Neural cell (in vitro differentiated cells): Measurements from ENCODE around the gene MIOS. TPM values are rescaled to one million over a fixed set of nuclear protein-coding genes. Genes with fewer than 3 reads are reported as not detected.

Source experiments
- H2AFZ ChIP-seq: fragments of 200-600, 300-800 bp; sonication (generic), shearing (Covaris generic); 2 replicates; pipeline ENCODE4 v1.6.0; 2014; ENCODE audit warnings: low read depth, mild to moderate bottlenecking, antibody characterized with exemption, low read length, moderate library complexity
- H3F3A ChIP-seq: fragments of 200-600 bp; shearing (Covaris generic); 2 replicates; pipeline ENCODE4 v1.6.1; 2016; ENCODE audit warnings: mild to moderate bottlenecking, moderate library complexity, mixed read lengths, antibody characterized with exemption, low read length; ENCODE audit not compliant: insufficient read depth, poor library complexity, severe bottlenecking
- H3K27ac ChIP-seq: fragments of 200-600, 300-800 bp; sonication (generic), shearing (Covaris generic); 2 replicates; pipeline ENCODE4 v1.5.1; 2014; ENCODE audit warnings: mild to moderate bottlenecking, low read length, moderate library complexity
- H3K27me3 ChIP-seq: fragments of 300-800, 200-600 bp; sonication (generic), shearing (Covaris generic); 2 replicates; pipeline ENCODE4 v1.6.0; 2014; ENCODE audit warnings: mild to moderate bottlenecking, low read depth, low read length, moderate library complexity; ENCODE audit not compliant: insufficient read depth
- H3K36me3 ChIP-seq: fragments of 300-800, 200-600 bp; sonication (generic), shearing (Covaris generic); 2 replicates; pipeline ENCODE4 v1.5.1; 2014; ENCODE audit warnings: mild to moderate bottlenecking, antibody characterized with exemption, low read length, moderate library complexity; ENCODE audit not compliant: insufficient read depth
- H3K4me2 ChIP-seq: fragments of 300-800, 200-600 bp; sonication (generic), shearing (Covaris generic); 2 replicates; pipeline ENCODE4 v1.6.0; 2014; ENCODE audit warnings: mild to moderate bottlenecking, low read length
- H3K4me3 ChIP-seq: fragments of 300-800, 200-600 bp; sonication (generic), shearing (Covaris generic); 2 replicates; pipeline ENCODE4 v1.5.1; 2014; ENCODE audit warnings: mild to moderate bottlenecking, low read length, moderate library complexity
- H3K79me2 ChIP-seq: fragments of 200-600 bp; shearing (Covaris generic); replicated peaks from 2 replicates; pipeline ENCODE4 v1.6.0; 2014; ENCODE audit warnings: mild to moderate bottlenecking, low read length, moderate library complexity; ENCODE audit not compliant: insufficient read depth
- H3K9ac ChIP-seq: fragments of 300-800, 200-600 bp; sonication (generic), shearing (Covaris generic); 2 replicates; pipeline ENCODE4 v1.6.1; 2016; ENCODE audit warnings: mild to moderate bottlenecking, low read length, mixed read lengths
- H3K9me2 ChIP-seq: fragments of 200-600 bp; shearing (Covaris generic); 2 replicates; pipeline ENCODE4 v1.6.1; 2016; ENCODE audit warnings: mild to moderate bottlenecking, low read length, mixed read lengths; ENCODE audit not compliant: insufficient read depth
- H3K9me3 ChIP-seq: fragments of 200-600, 300-800 bp; sonication (generic), shearing (Covaris generic); 2 replicates; pipeline ENCODE4 v1.6.1; 2016; ENCODE audit warnings: mild to moderate bottlenecking, mixed run types, low read length, moderate library complexity, mixed read lengths
- H4K20me1 ChIP-seq: fragments of 200-600 bp; shearing (Covaris generic); 2 replicates; pipeline ENCODE4 v1.6.1; 2016; ENCODE audit warnings: mild to moderate bottlenecking, mixed run types; ENCODE audit not compliant: insufficient read depth
- EP300 ChIP-seq: fragments of 450-650 bp; conservative IDR thresholded peaks from 2 replicates; pipeline ENCODE4 v1.6.1; 2014; ENCODE audit warnings: antibody characterized with exemption, mild to moderate bottlenecking, moderate library complexity; ENCODE audit not compliant: poor library complexity, severe bottlenecking
- EZH2 ChIP-seq: fragments of 200-600, 300-800 bp; shearing (Covaris generic), sonication (generic); IDR thresholded peaks from 2 replicates; pipeline ENCODE4 v1.6.1; 2014; ENCODE audit warnings: antibody characterized with exemption, low read length, borderline replicate concordance, mild to moderate bottlenecking; ENCODE audit not compliant: insufficient read depth, poor library complexity, severe bottlenecking
- MXI1 ChIP-seq: fragments of 450-650 bp; conservative IDR thresholded peaks from 2 replicates; pipeline ENCODE4 v1.6.1; 2014; ENCODE audit warnings: antibody characterized with exemption, mild to moderate bottlenecking; ENCODE audit not compliant: poor library complexity, severe bottlenecking
- POLR2AphosphoS5 ChIP-seq: IDR thresholded peaks from 2 replicates; pipeline ENCODE4 v1.6.1; 2012
- RAD21 ChIP-seq: fragments of 450-650 bp; conservative IDR thresholded peaks from 2 replicates; pipeline ENCODE4 v1.6.1; 2014; ENCODE audit warnings: antibody characterized with exemption, mild to moderate bottlenecking, moderate library complexity
- REST ChIP-seq: IDR thresholded peaks from 2 replicates; pipeline ENCODE4 v1.6.1; 2012; ENCODE audit warnings: borderline replicate concordance
- SMC3 ChIP-seq: fragments of 450-650 bp; conservative IDR thresholded peaks from 2 replicates; pipeline ENCODE4 v1.6.1; 2014; ENCODE audit warnings: antibody characterized with exemption, mild to moderate bottlenecking, moderate library complexity; ENCODE audit not compliant: poor library complexity
- TAF1 ChIP-seq: IDR thresholded peaks from 2 replicates; pipeline ENCODE4 v1.6.1; 2012; ENCODE audit warnings: low read depth
- polyA plus RNA-seq: library from polyadenylated mRNA; depleted of rRNA; stranded (reverse); fragments of >200 nt; gene quantifications from 2 replicates; pipeline ENCODE4 v1.2.3, GENCODE V29; 2014
- TF ChIP-seq, protein P1 (sequence below): fragments of 450-650 bp; IDR thresholded peaks from 2 replicates; pipeline ENCODE4 v1.5.1; 2014; ENCODE audit warnings: antibody characterized with exemption, mild to moderate bottlenecking, moderate library complexity; ENCODE audit not compliant: poor library complexity, severe bottlenecking

The MIOS gene
- polyA plus RNA-seq, 1 donor from 2014 or later, result 52.2 TPM

- TF ChIP-seq POLR2AphosphoS5 (no peak), SMC3 (no peak), TAF1 (no peak), REST (no peak), RAD21 (no peak), EZH2 (no peak), EP300 (no peak), MXI1 (no peak)
- TF ChIP-seq, protein P1, sequence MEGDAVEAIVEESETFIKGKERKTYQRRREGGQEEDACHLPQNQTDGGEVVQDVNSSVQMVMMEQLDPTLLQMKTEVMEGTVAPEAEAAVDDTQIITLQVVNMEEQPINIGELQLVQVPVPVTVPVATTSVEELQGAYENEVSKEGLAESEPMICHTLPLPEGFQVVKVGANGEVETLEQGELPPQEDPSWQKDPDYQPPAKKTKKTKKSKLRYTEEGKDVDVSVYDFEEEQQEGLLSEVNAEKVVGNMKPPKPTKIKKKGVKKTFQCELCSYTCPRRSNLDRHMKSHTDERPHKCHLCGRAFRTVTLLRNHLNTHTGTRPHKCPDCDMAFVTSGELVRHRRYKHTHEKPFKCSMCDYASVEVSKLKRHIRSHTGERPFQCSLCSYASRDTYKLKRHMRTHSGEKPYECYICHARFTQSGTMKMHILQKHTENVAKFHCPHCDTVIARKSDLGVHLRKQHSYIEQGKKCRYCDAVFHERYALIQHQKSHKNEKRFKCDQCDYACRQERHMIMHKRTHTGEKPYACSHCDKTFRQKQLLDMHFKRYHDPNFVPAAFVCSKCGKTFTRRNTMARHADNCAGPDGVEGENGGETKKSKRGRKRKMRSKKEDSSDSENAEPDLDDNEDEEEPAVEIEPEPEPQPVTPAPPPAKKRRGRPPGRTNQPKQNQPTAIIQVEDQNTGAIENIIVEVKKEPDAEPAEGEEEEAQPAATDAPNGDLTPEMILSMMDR, result no peak
- H4K20me1 ChIP-seq, result no peaks in the 10 kb centered on the region
- no peaks in the 10 kb centered on the region for H3K36me3 ChIP-seq
Observed at GRCh38 chr7:7533831-7534430, 32.8 kb upstream of the MIOS start.

DNA sequence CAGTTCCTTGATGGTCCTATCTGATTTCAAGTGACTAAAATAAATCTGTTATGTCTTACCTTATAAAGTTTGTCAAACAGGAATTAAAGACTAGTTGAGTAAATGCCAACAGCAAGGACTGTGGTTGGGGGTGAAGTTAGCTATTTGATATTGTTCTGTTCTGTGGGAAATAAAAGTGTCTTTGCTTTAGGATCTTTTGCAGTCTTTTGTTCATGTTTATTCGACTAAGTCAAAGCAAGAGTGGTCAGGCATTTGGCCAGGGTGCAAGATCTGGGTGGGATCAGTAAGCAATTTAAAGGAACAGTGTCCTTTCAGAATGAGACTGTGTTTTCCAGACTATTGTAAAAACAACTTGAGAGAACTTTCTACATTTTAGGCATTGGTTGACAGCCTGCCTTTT lies 31.0 kb upstream of the MIOS start, which contains the start of gene COL28A1:
Gene COL28A1, minus strand, starts transcription at position 183 of the 400 bp plus-strand sequence. CDS start 2,998 bp downstream, outside the sequence.
- H3F3A ChIP-seq, result no peaks in the 10 kb centered on the region
- no peak within 1 kb of the TSS for H2AFZ ChIP-seq
- no peak within 1 kb of the TSS for H3K4me3 ChIP-seq
- H3K9me2 ChIP-seq, result no peaks in the 10 kb centered on the region
- H4K20me1 ChIP-seq, result no peaks in the 10 kb centered on the region
- no peaks in the 10 kb centered on the region for H3K9me3 ChIP-seq
- H3K27me3 ChIP-seq, result no peaks in the 10 kb centered on the region
- no peak within 1 kb of the TSS for H3K4me2 ChIP-seq
- TF ChIP-seq EZH2 (no peak), POLR2AphosphoS5 (no peak), RAD21 (no peak), SMC3 (no peak), MXI1 (no peak), TAF1 (no peak), REST (no peak), EP300 (no peak)
- TF ChIP-seq, protein P1, result no peak
- no peaks in the 10 kb centered on the region for H3K79me2 ChIP-seq
- no peaks in the 10 kb centered on the region for H3K36me3 ChIP-seq
- H3K27ac ChIP-seq, result no peak within 1 kb of the TSS
- no peak within 1 kb of the TSS for H3K9ac ChIP-seq

More at GRCh38 chr7:7533831-7534430, 32.8 kb upstream of the MIOS start:
- no peaks in the 10 kb centered on the region for H3F3A ChIP-seq
- no peaks in the 10 kb centered on the region for H3K27me3 ChIP-seq
- H3K9me3 ChIP-seq, result no peaks in the 10 kb centered on the region
- no peaks in the 10 kb centered on the region for H3K79me2 ChIP-seq
- no peak overlapping the region for H2AFZ ChIP-seq
- no peak overlapping the region for H3K9ac ChIP-seq
- H3K9me2 ChIP-seq, result no peaks in the 10 kb centered on the region
- H3K4me2 ChIP-seq, result no peak overlapping the region
- no peak overlapping the region for H3K27ac ChIP-seq
- H3K4me3 ChIP-seq, result no peak overlapping the region
